ENCODE data around the gene KCNA3.

Gene KCNA3

GRCh38 chr1:110689868-110690267 is 15.1 kb upstream of the KCNA3 start:
- no peak overlapping the region for H3K4me3 Mint-ChIP-seq

GRCh38 chr1:110688514-110688913 is 13.8 kb upstream of the KCNA3 start:
- Mint-ChIP-seq H3K27me3 (peaks cover 13% of the 10 kb centered on the region), H3K27ac (no peak overlapping the region), H3K9me3 (no peaks in the 10 kb centered on the region), H3K4me3 (no peak overlapping the region), H3K4me1 (peaks cover 8% of the 10 kb centered on the region)
- ATAC-seq (no peak), DNase-seq (no peak)

More at GRCh38 chr1:110689868-110690267, 15.1 kb upstream of the KCNA3 start:
- no peaks in the 10 kb centered on the region for H3K4me1 Mint-ChIP-seq
- ATAC-seq (no peak), DNase-seq (no peak)
- no peaks in the 10 kb centered on the region for H3K9me3 Mint-ChIP-seq
- H3K27ac Mint-ChIP-seq, result no peak overlapping the region
- peaks cover 13% of the 10 kb centered on the region for H3K27me3 Mint-ChIP-seq

- no peak for ATAC-seq
- Mint-ChIP-seq H3K4me1 (peaks cover 8% of the 10 kb centered on the region), H3K27me3 (peaks cover 13% of the 10 kb centered on the region), H3K9me3 (no peaks in the 10 kb centered on the region), H3K27ac (no peak overlapping the region), H3K4me3 (no peak overlapping the region)
- DNase-seq, result no peak
Measured at GRCh38 chr1:110687250-110687649, 12.5 kb upstream of the KCNA3 start.

GRCh38 chr1:110686188-110686587 is 11.4 kb upstream of the KCNA3 start:
- H3K4me1 Mint-ChIP-seq, result peaks cover 8% of the 10 kb centered on the region
- peaks cover 13% of the 10 kb centered on the region for H3K27me3 Mint-ChIP-seq
- no peak for DNase-seq

GRCh38 chr1:110684491-110684890 is 9.8 kb upstream of the KCNA3 start:
- DNase-seq (no peak), ATAC-seq (peak; percentile 82)
- no peak overlapping the region for H3K4me3 Mint-ChIP-seq
- H3K9me3 Mint-ChIP-seq, result peaks cover 5% of the 10 kb centered on the region in 2 donors
- peak overlapping the region in 1 of 2 donors; percentile 34 for H3K27ac Mint-ChIP-seq
- H3K4me1 Mint-ChIP-seq, result peaks cover 8% of the 10 kb centered on the region
- H3K27me3 Mint-ChIP-seq, result peaks cover 6% of the 10 kb centered on the region

More at GRCh38 chr1:110686188-110686587, 11.4 kb upstream of the KCNA3 start:
- no peaks in the 10 kb centered on the region for H3K9me3 Mint-ChIP-seq
- H3K27ac Mint-ChIP-seq, result no peak overlapping the region
- no peak overlapping the region for H3K4me3 Mint-ChIP-seq
- ATAC-seq, result peak; percentile 54

GRCh38 chr1:110682898-110683297 is 8.2 kb upstream of the KCNA3 start:
- no peak overlapping the region for H3K4me3 Mint-ChIP-seq
- H3K27ac Mint-ChIP-seq, result no peak overlapping the region
- peaks cover 5% of the 10 kb centered on the region in 2 donors for H3K9me3 Mint-ChIP-seq
- H3K4me1 Mint-ChIP-seq, result peaks cover 8% of the 10 kb centered on the region
- DNase-seq (no peak), ATAC-seq (no peak)
- H3K27me3 Mint-ChIP-seq, result peaks cover 6% of the 10 kb centered on the region

- DNase-seq (no peak), ATAC-seq (no peak)
- Mint-ChIP-seq H3K9me3 (peaks cover 5% of the 10 kb centered on the region in 2 donors), H3K4me1 (peaks cover 21% of the 10 kb centered on the region), H3K4me3 (no peak overlapping the region), H3K27me3 (no peaks in the 10 kb centered on the region), H3K27ac (no peak overlapping the region)
Measured at GRCh38 chr1:110680036-110680735, 5.4 kb upstream of the KCNA3 start.

GRCh38 chr1:110677526-110677925 is 2.8 kb upstream of the KCNA3 start:
- Mint-ChIP-seq H3K4me1 (peaks cover 13% of the 10 kb centered on the region), H3K27me3 (no peaks in the 10 kb centered on the region), H3K9me3 (peaks cover 5% of the 10 kb centered on the region in 2 donors), H3K4me3 (no peak overlapping the region), H3K27ac (no peak overlapping the region)
- DNase-seq (no peak), ATAC-seq (no peak)

- DNase-seq (no peak), ATAC-seq (no peak)
- Mint-ChIP-seq H3K27me3 (no peaks in the 10 kb centered on the region), H3K4me3 (no peak overlapping the region), H3K9me3 (peaks cover 5% of the 10 kb centered on the region in 2 donors), H3K27ac (no peak overlapping the region), H3K4me1 (peaks cover 16% of the 10 kb centered on the region)
Measured at GRCh38 chr1:110676970-110677369, 2.2 kb upstream of the KCNA3 start.

GRCh38 chr1:110675060-110675791 is 486 bp upstream of the KCNA3 start:
- DNase-seq (peak in 1 of 2 donors; percentile 16), ATAC-seq (peak; percentile 13)
- Mint-ChIP-seq H3K4me3 (peak overlapping the region; percentile 75 to 99), H3K4me1 (peaks cover 30% of the 10 kb centered on the region), H3K9me3 (no peaks in the 10 kb centered on the region), H3K27ac (peak overlapping the region; percentile 63 to 64), H3K27me3 (no peaks in the 10 kb centered on the region)

GRCh38 chr1:110673805-110674336 is 869 bp downstream of the KCNA3 start:
- Mint-ChIP-seq H3K4me3 (peak overlapping the region; percentile 93 to 99), H3K27ac (peak overlapping the region; percentile 97 to 99), H3K4me1 (peaks cover 30% of the 10 kb centered on the region), H3K9me3 (no peaks in the 10 kb centered on the region), H3K27me3 (no peaks in the 10 kb centered on the region)
- ATAC-seq, result no peak
- peak in 1 of 2 donors; percentile 36 for DNase-seq

- Mint-ChIP-seq H3K9me3 (no peaks in the 10 kb centered on the region), H3K27me3 (no peaks in the 10 kb centered on the region), H3K4me1 (peaks cover 31% of the 10 kb centered on the region), H3K27ac (peak overlapping the region; percentile 97 to 99), H3K4me3 (peak overlapping the region; percentile 93 to 99)
- ATAC-seq (peak; percentile 3), DNase-seq (peak; percentile 19 to 54)
Measured at GRCh38 chr1:110673197-110673701, 1.5 kb downstream of the KCNA3 start.

GRCh38 chr1:110672753-110673108 is 2.0 kb downstream of the KCNA3 start:
- H3K27ac Mint-ChIP-seq, result peak overlapping the region; percentile 97 to 99
- ATAC-seq (peak; percentile 57), DNase-seq (peak; percentile 14 to 42)
- H3K9me3 Mint-ChIP-seq, result no peaks in the 10 kb centered on the region
- H3K4me3 Mint-ChIP-seq, result peak overlapping the region; percentile 93 to 99
- no peaks in the 10 kb centered on the region for H3K27me3 Mint-ChIP-seq
- H3K4me1 Mint-ChIP-seq, result peaks cover 37% of the 10 kb centered on the region

GRCh38 chr1:110672001-110672752 is 2.6 kb downstream of the KCNA3 start:
- peaks cover 42% of the 10 kb centered on the region for H3K4me1 Mint-ChIP-seq
- peak; percentile 48 to 80 for DNase-seq
- peak overlapping the region; percentile 93 to 99 for H3K4me3 Mint-ChIP-seq
- no peaks in the 10 kb centered on the region for H3K9me3 Mint-ChIP-seq
- peak overlapping the region; percentile 97 to 99 for H3K27ac Mint-ChIP-seq
- H3K27me3 Mint-ChIP-seq, result no peaks in the 10 kb centered on the region
- ATAC-seq, result peak; percentile 53

GRCh38 chr1:110671361-110671760 is 3.4 kb downstream of the KCNA3 start:
- Mint-ChIP-seq H3K4me1 (peaks cover 40% of the 10 kb centered on the region), H3K9me3 (no peaks in the 10 kb centered on the region), H3K27ac (peak overlapping the region; percentile 97 to 99), H3K4me3 (peak overlapping the region; percentile 93 to 99), H3K27me3 (no peaks in the 10 kb centered on the region)
- DNase-seq (peak in 1 of 2 donors; percentile 21), ATAC-seq (no peak)

Data from stimulated activated naive CD8-positive, alpha-beta T cell treated with anti-CD3 and anti-CD28 coated beads, Interleukin-15, amount 100 ng/mL, for 72 hours (primary cell).